Suprapubic skin (tissue), 4 donors: Measurements from ENCODE around the gene AFM.

Experiments used
- EP300 ChIP-seq: sonication (generic); formaldehyde crosslinking; IDR thresholded peaks from one replicate; pipeline ENCODE4 v1.6.1; 2017; ENCODE audit warnings: antibody characterized with exemption
- POLR2A ChIP-seq, 2 donors: fragments of 450-650 bp; IDR thresholded peaks; one replicate each; pipeline ENCODE4 v1.6.1; 2017; ENCODE audit warnings: antibody characterized with exemption in 2 of 2, mild to moderate bottlenecking in 2 of 2, moderate library complexity in 2 of 2
- POLR2AphosphoS5 ChIP-seq, 3 donors: sonication (generic); formaldehyde crosslinking; IDR thresholded peaks; one replicate each; pipeline ENCODE4 v1.6.1; 2017; ENCODE audit warnings: antibody characterized with exemption in 3 of 3

- no peak for TF ChIP-seq POLR2AphosphoS5 (IDR thresholded peaks at IDR 0.05)
- TF ChIP-seq EP300, result no peak
- no peak for TF ChIP-seq POLR2A (IDR thresholded peaks at IDR 0.05)
These were observed 35.9 kb upstream of the AFM start for GRCh38 chr4:73445383-73446335.
